ENCODE data around the gene PDCD1LG2. TPM values are rescaled to one million over a fixed set of nuclear protein-coding genes. Genes with fewer than 3 reads are reported as not detected.
"Not testable (repeated sequence)": the region's sequence is repeated elsewhere in the genome, so short reads cannot be mapped to it uniquely, and the experiment has no call there.

The PDCD1LG2 gene
- total RNA-seq, 1 donor from 2014 or later = not detected

GRCh38 chr9:5493679-5494511 is 16.4 kb upstream of the PDCD1LG2 start:
- Mint-ChIP-seq H3K27ac (ENCODE audit: unreplicated experiment) (no peak overlapping the region), H3K9me3 (ENCODE audit: unreplicated experiment) (no peaks in the 10 kb centered on the region), H3K27me3 (ENCODE audit: unreplicated experiment) (peaks cover 2% of the 10 kb centered on the region), H3K4me3 (ENCODE audit: unreplicated experiment) (no peak overlapping the region), H3K4me1 (ENCODE audit: unreplicated experiment) (peaks cover 22% of the 10 kb centered on the region), H3K36me3 (ENCODE audit: low read depth, unreplicated experiment) (no peaks in the 10 kb centered on the region)
- no peak for DNase-seq (ENCODE audit: low spot score)
- TF ChIP-seq CTCF (IDR thresholded peaks at IDR 0.05; ENCODE audit: unreplicated experiment) = no peak

GRCh38 chr9:5494765-5495164 is 15.6 kb upstream of the PDCD1LG2 start:
- not testable (repeated sequence) for DNase-seq (ENCODE audit: low spot score); H3K27ac Mint-ChIP-seq (ENCODE audit: unreplicated experiment); H3K27me3 Mint-ChIP-seq (ENCODE audit: unreplicated experiment); H3K9me3 Mint-ChIP-seq (ENCODE audit: unreplicated experiment); H3K36me3 Mint-ChIP-seq (ENCODE audit: low read depth, unreplicated experiment); H3K4me3 Mint-ChIP-seq (ENCODE audit: unreplicated experiment)
- peaks cover 26% of the 10 kb centered on the region for H3K4me1 Mint-ChIP-seq (ENCODE audit: unreplicated experiment)

GRCh38 chr9:5499157-5499556 is 11.2 kb upstream of the PDCD1LG2 start:
- Mint-ChIP-seq H3K4me1 (ENCODE audit: unreplicated experiment) (peaks cover 48% of the 10 kb centered on the region), H3K36me3 (ENCODE audit: low read depth, unreplicated experiment) (no peaks in the 10 kb centered on the region), H3K4me3 (ENCODE audit: unreplicated experiment) (peak overlapping the region; percentile 39), H3K27me3 (ENCODE audit: unreplicated experiment) (peaks cover 9% of the 10 kb centered on the region), H3K27ac (ENCODE audit: unreplicated experiment) (peak overlapping the region; percentile 34), H3K9me3 (ENCODE audit: unreplicated experiment) (no peaks in the 10 kb centered on the region)
- DNase-seq (ENCODE audit: low spot score) = no peak
- TF ChIP-seq CTCF (IDR thresholded peaks at IDR 0.05; ENCODE audit: unreplicated experiment) = no peak

GRCh38 chr9:5499889-5500398 is 10.4 kb upstream of the PDCD1LG2 start:
- peak; percentile 25 for DNase-seq (ENCODE audit: low spot score)
- TF ChIP-seq CTCF (IDR thresholded peaks at IDR 0.05; ENCODE audit: unreplicated experiment) = no peak
- Mint-ChIP-seq H3K4me1 (ENCODE audit: unreplicated experiment) (peaks cover 48% of the 10 kb centered on the region), H3K27me3 (ENCODE audit: unreplicated experiment) (peaks cover 9% of the 10 kb centered on the region), H3K36me3 (ENCODE audit: low read depth, unreplicated experiment) (no peaks in the 10 kb centered on the region), H3K27ac (ENCODE audit: unreplicated experiment) (peak overlapping the region; percentile 97), H3K4me3 (ENCODE audit: unreplicated experiment) (no peak overlapping the region), H3K9me3 (ENCODE audit: unreplicated experiment) (no peaks in the 10 kb centered on the region)

- peaks cover 48% of the 10 kb centered on the region for H3K4me1 Mint-ChIP-seq (ENCODE audit: unreplicated experiment)
- no peak for TF ChIP-seq CTCF (IDR thresholded peaks at IDR 0.05; ENCODE audit: unreplicated experiment)
- no peak overlapping the region for H3K4me3 Mint-ChIP-seq (ENCODE audit: unreplicated experiment)
- no peaks in the 10 kb centered on the region for H3K9me3 Mint-ChIP-seq (ENCODE audit: unreplicated experiment)
- H3K36me3 Mint-ChIP-seq (ENCODE audit: low read depth, unreplicated experiment) = no peaks in the 10 kb centered on the region
- no peak for DNase-seq (ENCODE audit: low spot score)
- peak overlapping the region; percentile 97 for H3K27ac Mint-ChIP-seq (ENCODE audit: unreplicated experiment)
- peaks cover 9% of the 10 kb centered on the region for H3K27me3 Mint-ChIP-seq (ENCODE audit: unreplicated experiment)
These were observed 9.7 kb upstream of the PDCD1LG2 start for GRCh38 chr9:5500441-5501235.
